NCI-H2081 treated with DMSO at 0.1 percent for 48 hours (cell line): ENCODE measurements around the gene PPARG.

Source experiments
- DNase-seq: peaks from one replicate; lab custom pipeline; 2025; lab: John Stamatoyannopoulos, UW

PPARG gene

DNA sequence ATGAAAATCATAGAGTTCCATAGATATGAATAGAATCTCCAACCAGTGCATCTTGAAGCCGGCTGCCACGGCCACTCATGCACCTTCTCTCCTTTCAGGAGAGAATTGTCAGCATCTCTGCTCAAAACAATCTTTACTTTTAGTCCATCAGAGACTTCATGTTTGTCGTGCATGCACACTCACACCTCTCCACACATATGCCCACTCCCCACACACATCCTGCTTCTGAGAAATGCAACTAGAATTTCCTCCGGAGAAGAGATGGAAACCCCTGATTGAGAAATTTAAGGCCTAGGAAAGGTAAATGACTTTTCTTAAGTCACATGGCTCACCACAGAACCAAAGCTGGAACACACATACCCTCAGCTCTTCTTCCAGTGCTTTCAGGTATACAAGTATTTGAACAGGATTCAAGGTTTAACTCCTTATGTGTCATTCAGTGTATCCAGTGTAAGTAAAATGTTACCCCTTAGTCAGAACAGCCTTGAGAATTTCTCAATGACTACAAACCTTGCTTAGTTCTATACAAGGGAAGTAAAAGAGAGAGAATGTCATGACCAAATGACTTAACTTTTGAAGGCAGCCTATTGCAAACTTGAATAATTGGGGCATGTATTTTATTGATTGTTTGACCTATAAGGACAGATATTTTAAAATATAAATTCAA is 126.3 kb downstream of the PPARG start:
- no peak for DNase-seq

- no peak for DNase-seq
Observed at GRCh38 chr3:12416731-12417130, 127.9 kb downstream of the PPARG start.

DNA sequence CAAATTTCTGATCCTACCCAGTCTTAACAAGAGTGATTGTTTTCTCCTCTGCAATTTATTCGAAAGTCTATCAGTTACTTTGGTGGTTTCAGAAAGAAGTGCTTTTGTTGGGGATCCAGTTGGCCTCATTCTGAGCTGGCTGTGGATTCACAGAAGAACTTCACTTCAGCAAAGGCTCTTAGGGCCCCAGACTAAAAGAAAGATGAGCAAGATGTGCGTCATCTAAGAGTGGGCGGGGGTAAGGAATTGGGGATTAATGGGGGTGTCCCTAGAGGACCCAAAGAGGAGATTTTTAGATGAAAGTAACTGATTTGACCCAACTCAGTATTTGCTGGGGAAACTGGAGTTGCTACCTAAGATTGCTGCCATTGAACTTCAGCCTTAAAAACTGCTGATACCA is 131.5 kb downstream of the PPARG start:
- DNase-seq = no peak

GRCh38 chr3:12421132-12421531 is 132.3 kb downstream of the PPARG start:
- no peak for DNase-seq

DNA sequence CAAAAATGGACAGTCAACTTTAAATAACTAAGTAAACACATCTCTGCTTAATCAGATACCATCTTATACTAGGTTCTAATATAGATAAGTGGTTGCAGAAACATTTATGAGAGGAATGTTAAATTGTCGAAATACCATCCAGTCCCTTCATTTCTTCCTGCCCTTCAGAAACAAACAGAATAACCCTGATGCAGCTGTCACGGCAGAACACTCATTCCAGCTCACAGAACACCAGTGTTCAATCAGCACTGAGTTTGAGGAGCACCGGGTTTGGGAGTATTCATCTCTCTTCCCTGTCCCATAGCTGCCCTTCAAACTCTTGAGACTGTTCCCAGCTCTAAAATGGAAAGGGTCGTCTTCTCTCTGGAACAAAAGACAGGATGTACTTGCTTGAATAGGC is 134.3 kb downstream of the PPARG start:
- no peak for DNase-seq

DNA sequence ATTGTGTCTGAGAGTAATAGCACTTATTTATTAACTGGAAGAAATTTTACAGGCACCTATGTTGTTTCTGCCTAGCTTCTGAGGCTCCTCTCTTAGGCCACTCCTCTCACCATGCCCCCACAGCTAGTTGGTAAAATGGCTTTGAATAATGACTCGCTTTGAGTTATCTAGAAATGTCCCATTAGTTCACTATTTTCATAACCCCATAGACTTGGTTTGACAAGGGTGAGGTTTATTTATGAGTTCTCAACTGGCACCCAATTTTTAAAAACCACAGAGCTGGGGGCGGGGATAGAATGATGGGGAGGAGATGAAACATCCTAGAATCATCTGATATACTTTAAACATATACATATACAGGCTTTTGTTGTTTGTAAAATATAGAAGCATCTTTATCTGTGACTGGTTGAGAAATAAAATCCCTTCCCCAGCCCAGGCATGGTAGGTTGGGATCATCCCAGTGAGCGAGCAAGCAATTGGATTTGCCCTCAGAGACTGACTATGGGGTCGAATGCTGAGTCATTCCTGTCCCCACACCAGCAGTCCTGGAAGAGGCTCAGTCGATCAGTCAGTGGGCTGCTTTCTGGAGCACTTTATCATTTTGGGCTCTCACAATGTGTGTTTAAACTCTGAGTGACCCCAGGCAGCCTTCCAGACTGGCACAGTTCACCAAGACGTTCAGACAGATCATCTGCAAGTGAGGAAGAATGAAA is 135.2 kb downstream of the PPARG start:
- no peak for DNase-seq

DNA sequence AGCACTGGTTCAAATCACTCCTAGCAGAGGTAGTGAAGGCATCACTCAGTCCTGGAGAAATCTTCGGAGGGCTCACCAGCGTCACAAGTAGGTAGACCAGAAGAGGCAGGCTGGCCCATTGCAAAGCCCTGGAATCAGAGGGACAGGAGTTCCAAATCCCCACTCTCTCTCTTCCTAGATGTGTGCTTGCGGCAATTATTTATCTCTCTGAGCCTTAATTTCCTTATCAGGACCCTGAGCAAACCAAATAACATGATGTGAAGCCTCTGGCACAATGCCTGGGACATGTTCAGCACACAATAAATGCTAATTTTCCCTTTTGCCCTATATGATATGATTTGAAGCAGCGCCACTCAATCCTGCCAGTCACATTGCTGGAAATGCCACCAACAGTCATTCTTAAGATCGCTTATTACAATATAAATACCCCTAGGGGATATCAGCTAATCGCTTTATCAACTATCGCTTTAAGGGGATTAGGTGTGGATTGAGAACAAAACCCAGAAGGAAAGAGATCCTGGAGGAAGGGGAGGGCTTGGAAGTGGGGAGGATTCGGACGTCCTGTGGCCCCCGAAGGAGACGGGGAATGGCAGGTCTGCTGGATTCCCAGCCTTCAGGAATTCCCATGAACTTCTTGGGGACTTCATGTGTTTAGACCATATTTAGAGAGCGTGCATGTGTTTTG is 135.9 kb downstream of the PPARG start:
- DNase-seq = no peak

- no peak for DNase-seq
Observed at GRCh38 chr3:12425850-12426579, 137.1 kb downstream of the PPARG start.

DNA sequence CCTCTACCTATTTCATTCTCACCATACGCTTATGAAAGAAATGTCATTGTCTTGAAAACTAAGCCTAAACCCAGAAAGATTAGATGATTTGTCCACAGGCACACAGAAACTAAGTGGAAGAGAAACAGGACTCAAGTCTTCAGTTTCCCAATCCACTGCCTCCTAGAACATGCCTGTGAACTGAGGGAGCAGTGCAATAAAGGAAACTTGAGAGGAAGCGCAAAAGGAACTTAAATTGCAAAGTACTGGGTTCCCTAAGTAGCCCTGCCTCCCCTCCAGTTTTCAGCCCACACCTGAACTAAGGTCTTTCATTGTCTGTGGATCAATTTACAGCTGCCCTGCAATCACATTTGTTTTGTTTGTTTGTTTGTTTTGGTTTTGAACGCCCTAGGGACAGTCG is 138.7 kb downstream of the PPARG start:
- no peak for DNase-seq

GRCh38 chr3:12428126-12428525 is 139.3 kb downstream of the PPARG start:
- no peak for DNase-seq

- no peak for DNase-seq
Observed at GRCh38 chr3:12430086-12430485, 141.2 kb downstream of the PPARG start.

- DNase-seq = no peak
Observed at GRCh38 chr3:12433823-12434222, 145.0 kb downstream of the PPARG start.

DNA sequence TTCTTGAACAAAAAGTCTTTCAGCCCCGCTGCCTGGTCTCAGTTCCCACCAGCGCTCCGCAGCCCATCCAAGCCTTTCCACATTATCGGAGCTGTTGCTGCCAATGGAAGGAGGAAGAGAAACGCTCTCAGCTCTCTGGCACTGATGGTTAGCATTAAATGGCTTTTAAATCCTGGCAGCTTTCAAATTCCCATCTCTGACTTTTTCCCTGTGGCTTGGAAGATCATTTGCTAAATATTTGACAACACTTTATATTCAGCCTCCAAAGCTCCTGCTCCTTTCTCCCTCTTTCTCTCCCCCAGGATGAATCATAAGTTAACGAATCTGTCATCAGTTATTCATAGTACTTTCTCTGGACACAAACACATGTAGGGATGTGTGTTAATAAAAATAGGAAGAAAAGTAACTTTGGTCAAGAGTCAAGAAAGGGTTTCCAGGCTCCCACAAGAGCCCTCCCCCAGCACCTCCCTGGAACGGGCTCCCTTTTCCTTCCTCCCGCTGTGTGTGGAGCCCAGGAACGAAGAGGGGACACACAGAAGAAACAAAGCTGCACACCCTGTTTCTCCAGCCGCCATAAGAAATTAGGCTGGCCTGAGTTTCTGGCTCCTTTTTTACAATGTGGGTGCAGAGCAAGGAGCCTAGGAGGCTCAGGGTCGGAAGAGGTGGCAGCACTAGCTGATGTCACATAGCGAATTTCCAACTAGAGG is 147.8 kb downstream of the PPARG start:
- no peak for DNase-seq

GRCh38 chr3:12437221-12437605 is 148.3 kb downstream of the PPARG start:
- DNase-seq = no peak

GRCh38 chr3:12437861-12438260 is 149.0 kb downstream of the PPARG start:
- no peak for DNase-seq

- DNase-seq = no peak
Observed at GRCh38 chr3:12438318-12438717, 149.4 kb downstream of the PPARG start.

DNA sequence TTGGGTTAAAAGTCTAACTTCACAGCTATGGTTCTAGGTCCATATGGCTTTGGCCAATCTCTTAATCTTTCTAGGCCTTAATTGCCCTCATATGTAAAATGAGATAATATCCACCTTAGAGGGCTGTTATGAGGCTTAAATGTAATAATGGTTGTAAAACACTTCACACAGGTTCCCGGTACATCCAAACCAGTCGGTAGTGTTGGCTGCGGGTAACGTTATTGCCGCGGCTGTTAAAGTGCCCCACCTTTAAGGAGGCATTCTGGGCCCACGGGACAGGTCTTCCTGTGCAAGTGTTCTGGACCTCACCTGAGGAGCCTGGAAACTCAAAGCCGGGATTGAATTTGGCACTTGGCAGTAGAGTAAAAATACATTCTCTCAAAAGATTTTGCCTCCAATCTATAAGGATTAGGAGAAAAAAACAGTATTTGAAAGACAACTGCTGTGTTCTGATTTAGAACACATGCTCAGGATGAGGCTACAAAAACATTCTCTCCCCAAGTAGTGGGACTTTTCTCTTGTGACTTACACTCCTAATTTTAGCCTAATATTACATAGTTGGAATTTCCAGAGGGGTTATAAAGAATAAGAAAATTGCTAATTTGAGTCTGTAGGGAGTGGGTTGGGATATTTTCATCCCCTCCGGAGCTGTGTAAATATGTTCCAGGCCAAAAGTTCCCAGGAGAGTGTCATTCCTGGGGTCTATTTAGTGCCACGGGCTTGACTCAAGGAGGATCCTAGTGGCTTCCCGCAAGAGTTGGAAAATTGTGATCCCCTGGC is 150.5 kb downstream of the PPARG start:
- DNase-seq = no peak

DNA sequence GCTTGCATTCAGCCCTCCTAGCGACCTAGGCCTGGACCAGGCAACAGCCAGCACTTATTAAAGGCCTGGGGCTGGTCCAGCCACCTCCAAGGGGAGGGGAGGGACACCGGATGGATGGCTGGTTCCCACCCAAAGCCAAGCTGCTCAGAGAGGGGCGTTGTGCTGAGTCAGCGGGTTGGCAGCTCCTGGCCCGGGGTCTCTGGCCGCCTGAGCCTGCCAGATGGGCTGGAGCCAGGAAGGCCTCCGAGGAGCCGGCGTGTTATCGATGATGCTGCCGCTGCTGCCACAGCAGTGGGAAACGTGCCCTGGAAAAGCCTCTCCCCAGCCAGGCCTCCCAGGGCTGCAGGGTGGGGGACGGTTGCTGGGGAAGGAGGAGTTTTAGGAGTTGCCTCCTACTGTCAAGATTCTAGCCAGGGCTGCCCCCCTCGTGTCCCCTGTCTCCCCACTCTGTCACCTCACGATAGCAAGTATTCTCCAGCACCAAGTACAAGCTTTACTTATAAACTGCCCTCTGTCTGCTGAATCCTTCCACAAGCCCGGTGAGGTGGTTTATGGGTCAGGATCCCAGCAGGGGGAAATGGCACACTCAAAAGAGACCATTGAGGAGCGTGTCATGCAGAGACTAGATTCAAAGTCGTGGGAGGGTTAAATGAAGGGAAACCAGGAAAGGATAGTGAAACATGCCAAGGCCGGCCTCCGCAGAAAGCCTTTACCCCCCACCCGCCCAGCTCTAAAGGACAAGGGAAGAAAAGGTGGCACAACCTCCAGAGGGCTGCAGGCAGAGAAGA is 152.3 kb downstream of the PPARG start:
- no peak for DNase-seq

- no peak for DNase-seq
Observed at GRCh38 chr3:12442654-12443501, 154.0 kb downstream of the PPARG start.
